SK-N-SH (cell line): ENCODE data around the gene ART5. TPM values are rescaled to one million over a fixed set of nuclear protein-coding genes. Genes with fewer than 3 reads are reported as not detected.

Experiments
- CTCF ChIA-PET: fragments of 300-600, 350-600 bp; formaldehyde crosslinking; extraction: SDS; loops from one replicate; lab custom pipeline; 2021; lab: Yijun Ruan, JAX
- POLR2A ChIA-PET: fragments of 350-600 bp; sonication (Branson Sonifier 250); formaldehyde crosslinking; extraction: SDS; loops from one replicate; lab custom pipeline; 2020; ENCODE audit warnings: antibody characterized with exemption, inconsistent platforms; lab: Yijun Ruan, JAX
- DNase-seq: peaks from one replicate; pipeline ENCODE4 v3.0.0; 2012
- H2AFZ ChIP-seq: fragments of 200-600 bp; sonication (generic); 2 replicates; pipeline ENCODE4 v1.8.1; 2016; ENCODE audit warnings: antibody characterized with exemption, mild to moderate bottlenecking, low read depth
- H3F3A ChIP-seq: fragments of 200-600 bp; sonication (generic); replicated peaks from 2 replicates; pipeline ENCODE3; 2016; ENCODE audit warnings: antibody characterized with exemption, mild to moderate bottlenecking; ENCODE audit not compliant: insufficient read depth
- H3K27ac ChIP-seq, 2 experiments: fragments of 200-500 bp in 1 of 2; fragments of 200-600 bp in 1 of 2; sonication (Bioruptor generic) in 1 of 2; sonication (generic), shearing (Covaris generic) in 1 of 2; 2 replicates each; pipeline versions ENCODE4 v1.5.1 to v1.6.1; 2014 to 2016; ENCODE audit warnings: low read depth in 2 of 2, inconsistent platforms in 1 of 2, low read length in 1 of 2, mild to moderate bottlenecking in 1 of 2, mixed read lengths in 1 of 2
- H3K27me3 ChIP-seq: fragments of 200-600 bp; sonication (generic), shearing (Covaris generic); 2 replicates; pipeline ENCODE4 v1.6.1; 2016; ENCODE audit warnings: mixed run types; ENCODE audit not compliant: insufficient read depth
- H3K36me3 ChIP-seq, 2 experiments: fragments of 200-500 bp in 1 of 2; fragments of 200-600 bp in 1 of 2; sonication (Bioruptor generic) in 1 of 2; sonication (generic) in 1 of 2; replicated peaks in 1 of 2; 2 replicates each; pipeline versions ENCODE3 to v1.5.1; 2014 to 2016; ENCODE audit warnings: low read length in 1 of 2, mild to moderate bottlenecking in 1 of 2; ENCODE audit not compliant: insufficient read depth in 2 of 2, control insufficient read depth in 1 of 2
- H3K4me1 ChIP-seq, 2 experiments: fragments of 200-500 bp in 1 of 2; fragments of 200-600 bp in 1 of 2; sonication (Bioruptor generic) in 1 of 2; sonication (generic), shearing (Covaris generic) in 1 of 2; 2 replicates each; pipeline versions ENCODE4 v1.5.1 to v1.6.1; 2014 to 2016; ENCODE audit warnings: low read depth in 1 of 2, low read length in 1 of 2, mixed run types in 1 of 2; ENCODE audit not compliant: insufficient read depth in 2 of 2, control insufficient read depth in 1 of 2
- H3K4me2 ChIP-seq: fragments of 200-600 bp; sonication (generic), shearing (Covaris generic); 2 replicates; pipeline ENCODE4 v1.6.1; 2017; ENCODE audit warnings: mixed run types
- H3K4me3 ChIP-seq, 2 experiments: fragments of 200-500 bp in 1 of 2; fragments of 200-600 bp in 1 of 2; sonication (Bioruptor generic) in 1 of 2; sonication (generic), shearing (Covaris generic) in 1 of 2; 2 replicates each; pipeline versions ENCODE4 v1.5.1 to v1.8.1; 2014 to 2016; ENCODE audit warnings: low read depth in 2 of 2, inconsistent platforms in 1 of 2, low read length in 1 of 2, mild to moderate bottlenecking in 1 of 2, mixed read lengths in 1 of 2, moderate library complexity in 1 of 2
- H3K79me2 ChIP-seq: fragments of 200-600 bp; sonication (generic); 2 replicates; pipeline ENCODE4 v1.8.1; 2017; ENCODE audit warnings: mild to moderate bottlenecking; ENCODE audit not compliant: insufficient read depth
- H3K9ac ChIP-seq: fragments of 200-600 bp; sonication (generic); 2 replicates; pipeline ENCODE4 v1.6.1; 2017; ENCODE audit warnings: mixed run types
- H3K9me2 ChIP-seq: fragments of 200-600 bp; sonication (generic); 2 replicates; pipeline ENCODE4 v1.6.1; 2017; ENCODE audit warnings: mixed run types
- H3K9me3 ChIP-seq: fragments of 200-600 bp; sonication (generic); 2 replicates; pipeline ENCODE4 v1.6.1; 2017; ENCODE audit warnings: mixed run types, mild to moderate bottlenecking, moderate library complexity
- H4K20me1 ChIP-seq: fragments of 200-600 bp; sonication (generic); 2 replicates; pipeline ENCODE4 v1.6.1; 2017; ENCODE audit warnings: mild to moderate bottlenecking, mixed run types; ENCODE audit not compliant: insufficient read depth
- FOSL2 ChIP-seq: IDR thresholded peaks from 2 replicates; pipeline ENCODE4 v1.4.0; 2012; ENCODE audit warnings: low read depth, mild to moderate bottlenecking, moderate library complexity, borderline replicate concordance
- FOXJ3 ChIP-seq: sonication (generic); formaldehyde crosslinking; IDR thresholded peaks from 2 replicates; pipeline ENCODE4 v1.5.1; 2020; ENCODE audit warnings: mild to moderate bottlenecking, missing genetic modification reagents
- GABPA ChIP-seq: IDR thresholded peaks from 2 replicates; pipeline ENCODE4 v1.4.0; 2012; ENCODE audit warnings: low read depth, mild to moderate bottlenecking
- JUND ChIP-seq: IDR thresholded peaks from 2 replicates; pipeline ENCODE4 v1.4.0; 2012
- MAX ChIP-seq: IDR thresholded peaks from 2 replicates; pipeline ENCODE4 v1.4.0; 2012; ENCODE audit warnings: low read depth
- MXI1 ChIP-seq: IDR thresholded peaks from 2 replicates; pipeline ENCODE4 v1.6.1; 2012; ENCODE audit warnings: mild to moderate bottlenecking, low read depth, low read length, improper control_type of control experiment
- NFIC ChIP-seq: IDR thresholded peaks from 2 replicates; pipeline ENCODE4 v1.4.0; 2012; ENCODE audit warnings: borderline replicate concordance
- POLR2AphosphoS5 ChIP-seq: IDR thresholded peaks from 2 replicates; pipeline ENCODE4 v1.6.1; 2012; ENCODE audit warnings: low read depth, low read length
- RFX5 ChIP-seq: IDR thresholded peaks from 2 replicates; pipeline ENCODE4 v1.6.1; 2012; ENCODE audit warnings: mild to moderate bottlenecking, improper control_type of control experiment, low read length
- TAF1 ChIP-seq: IDR thresholded peaks from 2 replicates; pipeline ENCODE4 v1.6.1; 2012; ENCODE audit warnings: low read depth, mild to moderate bottlenecking, low read length, moderate library complexity, borderline replicate concordance
- TEAD4 ChIP-seq: IDR thresholded peaks from 2 replicates; pipeline ENCODE4 v1.4.0; 2012; ENCODE audit warnings: mild to moderate bottlenecking, borderline replicate concordance; ENCODE audit not compliant: insufficient read depth
- USF2 ChIP-seq: fragments of 150-350 bp; IDR thresholded peaks from 2 replicates; pipeline ENCODE4 v1.6.1; 2017; ENCODE audit warnings: antibody characterized with exemption, low read length, low read depth, borderline replicate concordance
- WGBS: methylation state at CpG from one replicate; pipeline ENCODE4 v1.1.6; 2017; ENCODE audit warnings: low lambda C conversion rate; 5-methylcytosine and 5-hydroxymethylcytosine counted together
- polyA plus RNA-seq, 3 experiments: library from polyadenylated mRNA; depleted of rRNA; stranded (reverse); fragments of >200 nt; gene quantifications; 2 replicates each; pipeline ENCODE4 v1.2.3, GENCODE V29; 2012
- TF ChIP-seq, protein P1 (sequence below): fragments of 200-600 bp; sonication (generic); IDR thresholded peaks from 2 replicates; pipeline ENCODE4 v1.6.1; 2017; ENCODE audit warnings: antibody characterized with exemption, mild to moderate bottlenecking, moderate library complexity

ART5 gene
- polyA plus RNA-seq, 1 of the 3 experiments (the other 2 are of a cell fraction): 0.59 TPM

DNA sequence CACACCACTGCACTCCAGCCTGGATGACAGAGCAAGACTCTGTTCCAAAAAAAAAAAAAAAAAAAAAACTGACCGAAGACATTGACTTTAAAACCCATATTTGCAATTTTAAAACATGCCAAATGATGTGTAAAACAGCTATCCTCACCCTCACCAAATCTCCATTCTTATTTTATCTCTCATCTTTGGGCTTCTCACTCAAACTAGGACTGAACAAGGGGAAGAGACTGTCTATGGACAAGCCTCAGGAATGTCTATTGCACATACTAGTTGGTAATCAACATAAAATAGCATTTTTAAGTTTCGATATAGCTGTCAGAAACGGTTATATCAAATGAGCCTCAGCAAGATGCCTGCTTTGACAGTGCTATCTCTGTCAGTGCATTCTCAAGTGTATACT lies 37.3 kb upstream of the ART5 start (continued):
- TF ChIP-seq, protein P1, sequence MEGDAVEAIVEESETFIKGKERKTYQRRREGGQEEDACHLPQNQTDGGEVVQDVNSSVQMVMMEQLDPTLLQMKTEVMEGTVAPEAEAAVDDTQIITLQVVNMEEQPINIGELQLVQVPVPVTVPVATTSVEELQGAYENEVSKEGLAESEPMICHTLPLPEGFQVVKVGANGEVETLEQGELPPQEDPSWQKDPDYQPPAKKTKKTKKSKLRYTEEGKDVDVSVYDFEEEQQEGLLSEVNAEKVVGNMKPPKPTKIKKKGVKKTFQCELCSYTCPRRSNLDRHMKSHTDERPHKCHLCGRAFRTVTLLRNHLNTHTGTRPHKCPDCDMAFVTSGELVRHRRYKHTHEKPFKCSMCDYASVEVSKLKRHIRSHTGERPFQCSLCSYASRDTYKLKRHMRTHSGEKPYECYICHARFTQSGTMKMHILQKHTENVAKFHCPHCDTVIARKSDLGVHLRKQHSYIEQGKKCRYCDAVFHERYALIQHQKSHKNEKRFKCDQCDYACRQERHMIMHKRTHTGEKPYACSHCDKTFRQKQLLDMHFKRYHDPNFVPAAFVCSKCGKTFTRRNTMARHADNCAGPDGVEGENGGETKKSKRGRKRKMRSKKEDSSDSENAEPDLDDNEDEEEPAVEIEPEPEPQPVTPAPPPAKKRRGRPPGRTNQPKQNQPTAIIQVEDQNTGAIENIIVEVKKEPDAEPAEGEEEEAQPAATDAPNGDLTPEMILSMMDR: no peak

DNA sequence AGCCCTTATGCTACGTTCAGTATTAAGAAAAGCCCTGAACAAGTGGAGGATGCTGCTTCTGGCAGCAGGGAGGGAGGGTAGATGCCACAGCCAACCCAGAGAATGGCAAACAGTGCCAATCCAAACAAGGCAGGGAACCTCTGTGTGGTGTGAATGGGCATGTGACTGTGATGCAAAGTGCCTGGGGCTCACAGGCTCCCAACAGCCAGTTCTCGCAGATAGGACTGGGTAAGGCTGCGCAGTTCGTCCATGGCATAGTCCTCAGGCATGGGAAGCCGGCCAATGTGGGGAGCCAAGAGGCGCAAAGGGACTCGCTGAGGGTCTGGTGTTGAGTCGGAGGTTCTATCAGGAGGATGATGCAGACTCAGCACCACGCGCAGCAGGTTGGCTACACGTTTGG lies 34.2 kb upstream of the ART5 start:
- ChIA-PET CTCF (no interaction called here), POLR2A (no interaction called here)
- peaks cover 55 to 72% of the 10 kb centered on the region in 2 experiments for H3K36me3 ChIP-seq
- no peaks in the 10 kb centered on the region for H3K79me2 ChIP-seq
- H4K20me1 ChIP-seq: peaks cover 5% of the 10 kb centered on the region; the same call in 1 of the 2 replicates
- H3K9ac ChIP-seq: no peak overlapping the region
- H3K4me1 ChIP-seq: no peaks in the 10 kb centered on the region; a peak in 1 of 4 replicates
- H3K9me3 ChIP-seq: no peaks in the 10 kb centered on the region
- H3K4me3 ChIP-seq: no peak overlapping the region
- H3K4me2 ChIP-seq: no peak overlapping the region
- H3K27ac ChIP-seq: no peak overlapping the region
- H3K9me2 ChIP-seq: no peaks in the 10 kb centered on the region
- no peak for DNase-seq
- H3F3A ChIP-seq: no peaks in the 10 kb centered on the region
- no peak overlapping the region for H2AFZ ChIP-seq
- no peak for TF ChIP-seq GABPA
- WGBS: 99% methylated on average over 11 of the region's 11 CpGs
- H3K27me3 ChIP-seq: no peaks in the 10 kb centered on the region

DNA sequence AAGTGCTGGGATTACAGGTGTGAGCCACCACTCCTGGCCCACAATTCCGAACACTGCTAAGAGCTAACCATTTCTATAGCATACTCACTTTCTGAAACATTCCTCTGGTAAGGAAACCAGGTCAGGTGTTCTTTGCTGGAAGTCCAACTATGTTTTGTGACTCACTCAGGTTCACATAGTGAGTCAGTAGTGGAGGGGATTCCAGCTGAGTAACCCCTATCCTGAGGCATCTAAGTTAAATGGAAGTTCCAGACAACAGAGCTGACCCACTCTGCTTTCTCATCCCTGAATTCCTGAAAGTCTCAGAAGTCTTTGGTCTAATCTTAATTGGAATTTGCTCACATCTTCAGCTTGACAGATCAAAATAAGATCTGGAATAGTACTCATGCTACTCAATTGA lies 32.4 kb upstream of the ART5 start:
- H3K36me3 ChIP-seq: peaks cover 40 to 69% of the 10 kb centered on the region in 2 experiments
- TF ChIP-seq JUND: no peak
- peak; percentile 36; the same call in 1 of the 2 replicates for TF ChIP-seq FOSL2
- TF ChIP-seq, all 33 proteins: peak for 1
- DNase-seq: no peak

GRCh38 chr11:3671334-3672254 lies 29.8 kb upstream of the ART5 start, which contains the start of gene CHRNA10:
Gene CHRNA10, minus strand, starts transcription at chr11:3671384. Its CDS starts 72 bp downstream, at chr11:3671312.
- POLR2A ChIA-PET: no interaction called here
- H3K9me2 ChIP-seq: no peaks in the 10 kb centered on the region
- H4K20me1 ChIP-seq: peaks cover 5% of the 10 kb centered on the region; the same call in 1 of the 2 replicates
- no peak within 1 kb of the TSS for H3K27ac ChIP-seq
- H2AFZ ChIP-seq: no peak within 1 kb of the TSS
- peaks cover 23 to 57% of the 10 kb centered on the region in 2 experiments for H3K36me3 ChIP-seq
- H3K79me2 ChIP-seq: no peaks in the 10 kb centered on the region
- CTCF ChIA-PET: no interaction called here
- no peak within 1 kb of the TSS for H3K4me3 ChIP-seq
- H3K9me3 ChIP-seq: no peaks in the 10 kb centered on the region
- no peak within 1 kb of the TSS for H3K4me2 ChIP-seq
- 94% methylated on average over 9 of the region's 9 CpGs for WGBS
- no peak for DNase-seq
- no peak within 1 kb of the TSS for H3K9ac ChIP-seq
- H3F3A ChIP-seq: no peaks in the 10 kb centered on the region
- no peaks in the 10 kb centered on the region for H3K27me3 ChIP-seq
- no peaks in the 10 kb centered on the region; a peak in 1 of 4 replicates for H3K4me1 ChIP-seq
- TF ChIP-seq RFX5 (no peak), MAX (no peak), FOXJ3 (CRISPR knock-in tag) (no peak), NFIC (no peak), POLR2AphosphoS5 (no peak), USF2 (no peak), TAF1 (no peak), MXI1 (no peak), TEAD4 (no peak)
- TF ChIP-seq, protein P1: no peak

More for the DNA sequence above, 32.4 kb upstream of the ART5 start:
- Histone ChIP-seq H4K20me1 (peaks cover 5% of the 10 kb centered on the region; the same call in 1 of the 2 replicates), H2AFZ (no peak overlapping the region), H3F3A (no peaks in the 10 kb centered on the region), H3K4me1 (no peaks in the 10 kb centered on the region; a peak in 1 of 4 replicates), H3K4me3 (no peak overlapping the region), H3K4me2 (no peak overlapping the region), H3K27ac (no peak overlapping the region), H3K79me2 (no peaks in the 10 kb centered on the region), H3K9ac (no peak overlapping the region), H3K9me2 (no peaks in the 10 kb centered on the region), H3K27me3 (no peaks in the 10 kb centered on the region), H3K9me3 (no peaks in the 10 kb centered on the region)
- 92% methylated on average over 1 of the region's 1 CpG for WGBS
- ChIA-PET CTCF (interaction anchor here (2.9 kb wide), 1 partner anchor 10 kb away, joined by 11 read pairs; no protein-coding TSS in a partner anchor), POLR2A (no interaction called here)
